Hematopoietic multipotent progenitor cell treated with erythropoietin and hydrocortisone succinate and interleukin-3 and kit ligand, for 17 days (in vitro differentiated cells): ENCODE results near the gene DUOX1.
"Not testable (repeated sequence)": the region's sequence is repeated elsewhere in the genome, so short reads cannot be mapped to it uniquely, and the experiment has no call there.

Experiments used
- DNase-seq: peaks from one replicate; pipeline ENCODE4 v3.0.0-alpha.2; 2015; ENCODE audit warnings: low spot score

The DUOX1 gene

DNA sequence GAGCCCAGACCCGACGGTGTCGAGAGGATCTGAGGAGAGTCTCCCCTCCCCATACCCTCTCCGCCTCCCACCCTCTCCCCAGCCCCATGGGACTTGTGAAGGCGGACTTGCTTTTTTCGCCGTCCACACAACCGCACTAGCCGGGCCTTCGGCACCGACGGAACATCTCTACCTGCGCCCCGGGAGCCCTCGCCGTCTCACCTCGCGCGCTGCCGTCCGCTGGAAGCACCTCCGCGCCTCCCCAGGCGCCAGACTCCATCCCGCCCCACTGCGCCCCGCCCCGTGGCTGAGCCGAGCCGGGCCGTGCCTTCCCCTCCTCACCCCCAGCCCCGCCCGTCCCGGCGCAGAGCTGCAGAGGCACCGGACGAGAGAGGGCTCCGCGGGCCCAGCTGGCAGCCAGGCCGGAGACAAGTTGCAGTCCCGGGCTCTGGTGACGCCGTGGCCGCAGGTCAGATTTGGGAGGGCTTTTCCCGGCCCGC lies at the start of gene DUOX1, which contains the start of gene DUOXA1:
TSS of gene DUOX1 (plus strand) at position 344 of the 479 bp plus-strand sequence. CDS start 1,973 bp downstream, outside the sequence.
TSS of gene DUOXA1 (minus strand) at position 229 of the 479 bp plus-strand sequence. CDS start 6,865 bp downstream, outside the sequence.
- no peak for DNase-seq

DNA sequence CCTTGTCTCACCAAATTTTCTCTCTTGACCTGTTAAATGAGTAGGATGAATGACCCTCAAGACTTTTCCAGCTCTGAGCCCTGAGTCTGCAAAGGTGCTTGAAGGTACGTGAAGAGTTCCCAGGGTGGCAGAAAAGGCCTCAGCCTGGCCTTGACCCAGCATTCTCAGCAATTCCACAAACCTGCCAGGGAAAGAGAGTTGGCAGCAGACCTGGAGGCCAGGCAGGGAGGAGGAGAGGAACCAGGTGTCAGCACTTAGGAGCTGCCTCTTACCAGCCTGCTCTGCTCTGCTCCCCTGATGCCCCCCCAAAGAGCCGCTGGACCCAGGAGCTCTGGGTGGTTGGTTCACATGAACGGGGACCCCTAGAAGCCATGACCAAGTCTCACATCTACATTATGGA lies 49.2 kb upstream of the DUOX1 start:
- DNase-seq, result not testable (repeated sequence)

DNA sequence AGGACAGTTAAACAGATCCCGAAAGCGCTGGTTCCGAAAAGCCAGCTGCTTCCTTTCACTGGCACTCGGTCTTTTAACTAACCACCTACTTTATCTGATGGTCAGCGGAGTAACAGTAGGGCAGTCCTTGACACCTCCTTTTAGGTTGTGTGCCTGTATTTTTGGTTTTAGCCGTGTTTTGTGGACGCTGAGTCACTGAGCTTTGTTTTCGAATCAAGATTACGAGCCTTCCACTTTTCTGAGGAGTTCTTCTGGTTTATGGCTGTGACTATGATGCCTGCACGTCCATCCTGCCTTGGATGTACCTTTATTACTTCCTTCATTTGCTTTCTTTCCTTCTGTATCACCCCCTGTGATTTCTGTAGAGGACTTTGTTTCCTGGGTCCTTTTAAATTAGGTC lies 47.4 kb upstream of the DUOX1 start:
- not testable (repeated sequence) for DNase-seq

DNA sequence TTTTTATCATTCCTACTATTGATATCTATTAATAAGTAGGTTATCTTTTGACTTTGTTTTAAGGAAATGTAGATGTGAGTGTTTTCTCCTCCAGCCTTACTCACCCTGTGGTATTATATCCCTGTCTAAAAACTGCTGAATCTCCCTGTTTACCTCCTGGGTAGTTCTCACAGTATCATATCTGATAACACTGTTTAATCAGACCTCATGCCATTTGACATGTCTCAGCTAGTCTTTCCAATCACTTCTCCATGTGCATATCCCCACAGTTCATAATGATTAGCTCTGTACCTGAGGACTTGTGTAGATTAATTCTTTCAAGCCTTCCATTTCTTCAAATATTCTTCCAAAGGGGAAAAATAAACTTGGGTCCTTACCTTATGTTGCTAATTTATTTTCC lies 46.6 kb upstream of the DUOX1 start:
- no peak for DNase-seq

DNA sequence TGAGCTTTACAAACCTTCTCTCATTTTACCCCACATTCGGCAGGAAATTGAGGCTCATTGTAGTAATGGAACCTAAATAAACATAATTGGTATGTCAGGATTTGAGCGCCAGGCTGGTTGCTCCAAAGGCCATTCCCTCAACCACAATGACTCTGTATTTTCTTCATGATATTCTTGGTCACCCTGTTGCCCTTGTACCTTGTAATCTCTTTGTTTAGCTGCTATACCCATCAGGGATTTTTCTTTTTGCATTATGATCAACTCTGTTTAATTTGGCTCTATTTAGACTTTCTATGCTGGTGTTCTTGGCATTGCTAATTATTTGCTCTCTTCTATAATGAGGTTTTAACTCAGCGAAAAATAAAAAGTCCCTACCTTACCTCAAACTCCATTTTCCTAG lies 45.6 kb upstream of the DUOX1 start:
- no peak for DNase-seq

DNA sequence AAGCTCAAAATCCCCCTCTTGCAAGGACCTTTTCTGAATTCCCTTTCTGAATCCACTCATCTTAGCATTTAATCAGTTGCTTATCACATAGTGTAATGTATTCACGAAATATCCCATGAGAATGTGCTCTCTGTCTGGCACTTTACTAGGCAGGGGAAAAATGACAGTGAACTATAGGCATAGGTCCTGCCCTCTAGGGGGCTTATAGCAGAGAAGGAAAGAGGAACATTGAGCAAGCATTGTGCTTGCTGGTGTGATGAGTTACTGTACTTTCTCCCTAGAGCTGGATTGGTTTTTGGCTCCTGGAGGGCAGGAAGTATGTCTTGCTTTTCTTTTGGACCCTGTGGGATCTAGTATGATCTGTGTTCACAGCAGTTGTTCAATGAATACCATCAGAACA lies 42.3 kb upstream of the DUOX1 start:
- no peak for DNase-seq

DNA sequence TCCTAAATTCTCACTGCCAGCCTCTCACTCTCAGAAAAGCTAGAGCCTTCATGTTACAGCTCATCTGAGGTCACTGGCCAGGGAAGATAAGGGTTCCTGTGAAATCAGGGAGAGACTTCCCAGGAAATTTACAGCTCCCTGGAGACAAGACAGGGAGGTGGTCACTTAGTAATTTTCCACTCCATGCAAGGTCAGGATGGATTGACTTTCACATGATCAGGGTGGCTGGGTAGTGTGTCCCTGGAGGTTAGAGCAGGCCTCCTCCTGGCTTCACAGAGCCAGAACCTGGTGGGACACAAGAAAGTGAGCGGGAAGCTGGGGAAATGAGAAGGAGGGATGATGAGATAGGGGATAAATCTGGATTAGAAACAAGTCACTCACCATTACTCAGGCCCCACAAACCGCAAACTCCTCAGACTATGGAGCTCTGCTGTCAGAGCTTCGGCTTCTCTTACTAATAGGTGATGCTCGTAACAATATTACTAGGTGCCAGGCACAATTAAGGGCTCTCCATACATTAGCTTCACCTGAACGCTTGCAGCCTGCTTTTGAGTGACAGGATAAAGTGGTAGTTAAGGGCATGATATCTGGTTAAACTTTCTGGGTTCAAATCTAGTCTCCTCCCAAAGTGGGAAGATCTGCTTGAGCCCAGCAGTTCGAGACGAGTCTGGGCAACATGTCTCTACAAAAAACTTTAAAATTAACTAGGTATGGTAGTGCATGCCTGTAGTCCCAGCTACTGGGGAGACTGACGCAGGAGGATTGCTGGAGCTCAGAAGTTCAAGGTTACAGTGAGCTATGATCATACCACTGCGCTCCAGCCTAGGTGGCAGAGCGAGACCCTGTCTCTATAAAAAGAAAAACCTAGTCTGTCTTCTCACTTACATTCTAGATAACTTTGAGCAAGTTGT lies 40.7 kb upstream of the DUOX1 start:
- no peak for DNase-seq

DNA sequence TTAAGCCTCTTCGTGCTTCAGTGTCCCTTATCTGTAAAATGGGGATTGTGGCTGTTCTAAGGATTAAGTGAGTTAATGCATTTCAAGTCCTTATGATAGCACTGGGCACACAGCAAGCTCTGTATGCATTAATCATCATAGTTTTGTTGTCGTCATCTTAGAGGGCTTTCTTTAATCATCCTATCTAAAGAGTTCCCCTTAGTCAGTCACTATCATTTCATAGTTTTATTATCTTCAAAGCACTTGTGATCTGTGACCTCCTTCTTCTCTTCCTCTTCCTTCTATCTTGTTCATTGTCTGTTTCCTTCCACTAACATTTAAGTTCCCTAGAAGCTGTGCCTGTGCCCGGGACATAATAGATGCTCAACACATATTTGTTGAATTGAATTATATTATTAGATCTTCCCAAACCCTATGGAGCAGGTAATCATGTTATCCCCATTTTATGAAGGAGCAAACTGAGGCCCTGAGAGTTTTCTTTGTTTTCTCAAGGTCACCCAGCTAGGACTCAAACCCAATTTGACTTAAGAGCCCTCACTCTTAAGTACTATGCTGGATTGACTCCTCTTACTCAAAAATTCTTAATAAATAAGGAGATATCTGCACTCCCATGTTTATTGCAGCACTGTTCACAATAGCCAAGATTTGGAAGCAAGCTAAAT lies 40.0 kb upstream of the DUOX1 start:
- DNase-seq, result no peak

DNA sequence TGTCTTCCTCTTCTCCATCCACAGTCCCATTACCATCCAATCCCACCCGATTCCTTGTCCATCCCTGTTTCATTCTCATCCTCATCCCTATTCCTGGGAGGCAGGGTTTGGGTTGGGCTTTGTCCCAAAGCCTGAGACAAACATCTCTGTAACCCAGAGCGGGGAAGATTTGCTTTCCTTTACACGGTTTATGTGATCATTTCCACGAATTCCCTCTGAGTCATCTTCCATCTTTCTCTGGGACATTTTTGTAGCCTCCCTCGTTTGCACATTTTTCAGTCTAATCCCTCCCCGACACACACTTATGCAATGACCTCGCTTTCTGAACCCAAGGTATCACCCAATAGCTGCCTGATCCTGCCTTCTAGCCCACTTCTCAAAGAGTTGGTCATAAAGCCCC lies 38.6 kb upstream of the DUOX1 start:
- DNase-seq, result no peak

DNA sequence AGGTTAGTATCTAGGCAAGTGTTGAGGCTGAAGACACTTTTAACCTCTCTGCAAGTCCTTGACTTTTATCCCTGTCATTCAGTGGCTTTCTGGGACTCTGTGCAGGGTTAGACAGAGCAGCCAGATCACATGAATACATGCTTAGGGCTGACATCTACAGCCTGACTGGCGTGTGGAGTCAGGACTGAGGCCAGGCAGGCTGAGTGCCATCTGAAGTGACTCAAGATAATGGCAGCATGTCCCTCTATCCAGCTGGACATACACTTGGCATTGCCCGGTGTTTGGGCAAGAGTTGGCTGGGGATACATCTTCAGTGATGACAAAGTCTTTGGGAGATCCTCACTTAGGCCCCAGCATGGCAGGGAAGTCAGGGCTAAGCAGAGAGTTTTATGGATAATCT lies 38.2 kb upstream of the DUOX1 start:
- no peak for DNase-seq

DNA sequence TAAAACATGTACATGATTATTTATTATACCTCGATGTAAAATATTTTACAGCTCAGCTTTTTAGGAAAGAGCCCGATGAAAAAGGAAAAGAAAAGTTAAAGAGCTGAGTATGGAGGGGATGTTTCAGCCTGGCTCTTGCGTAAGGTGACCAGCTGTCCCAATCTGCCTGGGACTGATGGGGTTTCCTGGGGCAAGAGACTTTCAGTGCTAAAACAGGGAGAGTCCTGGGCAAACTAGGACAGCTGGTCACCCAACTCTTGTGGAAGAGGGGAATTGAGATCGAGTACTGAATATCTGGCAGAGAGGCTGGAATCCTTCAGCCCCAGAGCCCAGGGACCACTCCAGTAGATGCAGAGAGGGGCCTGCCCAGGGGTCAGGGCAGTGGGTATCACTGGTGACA lies 36.8 kb upstream of the DUOX1 start:
- no peak for DNase-seq

DNA sequence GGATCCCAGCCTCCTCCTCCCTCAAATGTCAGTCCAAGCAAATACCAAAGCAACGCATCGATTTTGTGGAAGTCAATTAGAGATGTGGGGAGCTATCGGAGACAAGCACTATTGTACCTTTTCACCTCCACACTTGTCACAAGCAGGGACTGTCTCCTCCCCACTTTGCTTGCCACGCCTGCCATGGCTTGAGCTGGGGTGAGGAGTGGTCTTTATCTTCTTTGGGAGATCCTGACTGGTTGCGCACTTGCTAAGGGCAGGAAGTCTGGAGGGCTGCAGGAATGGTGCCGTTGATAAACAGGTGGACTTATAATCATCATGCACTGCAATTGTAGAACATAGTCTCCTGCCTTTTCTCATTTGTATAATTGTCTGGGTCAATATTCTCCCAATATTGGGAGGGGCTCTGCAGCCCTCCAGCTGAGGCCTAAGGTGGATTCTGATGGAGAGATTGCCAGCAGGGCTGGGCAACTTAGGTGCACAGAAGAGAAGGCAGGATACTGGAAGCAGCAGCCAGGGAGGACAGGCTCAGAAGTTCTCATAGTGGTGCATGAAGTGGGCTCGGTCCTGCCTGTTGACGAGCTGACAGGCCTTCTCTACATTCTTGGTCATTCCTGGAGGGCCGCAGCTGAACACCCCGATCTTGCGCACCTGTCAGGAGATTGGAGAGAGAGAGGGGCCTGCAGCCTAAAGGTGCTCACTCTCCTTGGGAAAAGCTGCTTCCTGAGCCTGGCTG lies 36.0 kb upstream of the DUOX1 start:
- DNase-seq, result no peak

DNA sequence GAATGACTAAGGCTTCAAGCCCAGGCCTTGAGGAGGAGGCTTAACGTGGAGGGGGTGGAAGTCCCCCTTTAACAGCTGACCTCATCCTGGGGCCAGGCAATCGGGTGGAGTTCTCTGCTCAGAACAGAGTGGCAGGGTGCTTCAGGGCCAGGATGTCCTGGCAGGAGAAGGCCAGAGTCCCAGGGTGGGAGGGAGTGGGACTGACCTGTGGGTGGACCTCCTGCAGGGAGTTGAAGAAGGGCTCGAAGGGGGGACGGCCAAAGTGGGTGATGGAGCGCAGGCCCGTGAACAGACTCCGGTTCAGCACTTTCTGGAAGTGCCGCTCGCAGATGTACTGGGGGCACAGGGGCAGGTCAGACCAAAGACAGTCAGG lies 35.5 kb upstream of the DUOX1 start:
- no peak for DNase-seq

DNA sequence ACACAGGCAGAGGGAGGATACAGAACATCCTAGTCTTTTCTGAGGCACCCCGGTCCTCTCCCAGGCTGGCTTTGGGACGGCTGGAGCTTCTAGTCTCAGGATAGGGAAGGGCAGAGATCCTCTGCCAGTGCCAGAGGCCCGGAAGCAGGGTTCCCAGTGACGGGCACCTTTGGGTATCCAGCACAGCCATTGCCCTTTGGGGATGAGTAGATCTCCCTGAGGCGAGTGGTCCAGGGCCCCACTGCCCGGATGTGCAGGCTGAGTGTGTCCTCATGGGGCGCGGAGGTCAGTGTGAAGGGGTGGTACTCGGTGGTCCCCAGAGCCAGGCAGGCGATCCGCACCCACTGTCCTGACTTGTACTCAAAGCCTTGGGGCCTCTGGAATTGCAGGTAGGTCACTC lies 34.1 kb upstream of the DUOX1 start:
- no peak for DNase-seq

DNA sequence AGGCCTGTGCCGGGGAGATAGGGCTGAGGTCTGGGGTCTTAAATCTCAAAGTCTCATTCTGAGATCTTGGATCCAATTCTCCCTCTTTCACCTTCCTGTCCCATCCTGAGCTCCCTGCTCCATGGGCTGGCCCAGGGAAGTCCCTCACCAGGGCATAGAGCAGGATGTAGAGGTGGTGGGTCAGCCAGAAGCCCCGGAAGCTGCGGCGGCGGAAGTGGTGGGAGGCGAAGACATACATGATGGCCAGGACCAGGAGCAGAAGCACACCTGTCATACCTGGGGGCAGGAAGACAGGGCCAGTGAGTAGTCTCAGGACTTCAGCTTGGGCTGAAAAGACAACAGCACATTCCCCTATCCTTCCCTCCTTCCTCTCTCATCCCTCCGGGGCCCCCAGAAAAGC lies 32.3 kb upstream of the DUOX1 start:
- DNase-seq, result no peak

DNA sequence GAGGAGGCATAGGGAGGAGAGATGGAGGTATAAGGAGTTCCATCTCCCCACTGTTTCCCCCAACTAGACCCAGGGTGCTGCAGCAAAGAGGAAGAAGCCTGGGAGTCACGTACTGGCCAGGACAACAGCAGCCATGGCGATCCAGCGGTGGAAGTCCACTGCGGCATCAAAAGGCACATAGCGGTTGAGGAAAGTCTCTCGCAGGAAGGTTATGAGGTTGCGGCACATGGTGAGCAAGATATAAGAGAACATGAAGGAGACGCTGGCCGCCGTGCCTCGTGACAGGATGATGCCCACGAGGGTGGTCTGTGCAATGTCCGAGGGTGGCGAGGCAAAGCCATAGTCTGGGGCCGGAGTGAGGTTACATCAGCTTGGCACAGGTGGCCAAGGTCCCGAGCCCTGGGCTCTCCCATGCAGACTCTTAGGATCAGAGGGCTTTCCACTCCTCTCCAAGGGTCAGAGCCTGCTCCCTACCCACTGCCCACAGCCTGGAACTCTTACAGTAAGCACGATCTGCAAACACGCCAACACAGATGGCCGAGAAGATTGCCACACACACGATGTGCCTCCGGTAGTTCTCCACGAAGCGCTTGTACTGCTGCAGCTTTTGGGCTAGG lies 30.1 kb upstream of the DUOX1 start:
- DNase-seq, result no peak

DNA sequence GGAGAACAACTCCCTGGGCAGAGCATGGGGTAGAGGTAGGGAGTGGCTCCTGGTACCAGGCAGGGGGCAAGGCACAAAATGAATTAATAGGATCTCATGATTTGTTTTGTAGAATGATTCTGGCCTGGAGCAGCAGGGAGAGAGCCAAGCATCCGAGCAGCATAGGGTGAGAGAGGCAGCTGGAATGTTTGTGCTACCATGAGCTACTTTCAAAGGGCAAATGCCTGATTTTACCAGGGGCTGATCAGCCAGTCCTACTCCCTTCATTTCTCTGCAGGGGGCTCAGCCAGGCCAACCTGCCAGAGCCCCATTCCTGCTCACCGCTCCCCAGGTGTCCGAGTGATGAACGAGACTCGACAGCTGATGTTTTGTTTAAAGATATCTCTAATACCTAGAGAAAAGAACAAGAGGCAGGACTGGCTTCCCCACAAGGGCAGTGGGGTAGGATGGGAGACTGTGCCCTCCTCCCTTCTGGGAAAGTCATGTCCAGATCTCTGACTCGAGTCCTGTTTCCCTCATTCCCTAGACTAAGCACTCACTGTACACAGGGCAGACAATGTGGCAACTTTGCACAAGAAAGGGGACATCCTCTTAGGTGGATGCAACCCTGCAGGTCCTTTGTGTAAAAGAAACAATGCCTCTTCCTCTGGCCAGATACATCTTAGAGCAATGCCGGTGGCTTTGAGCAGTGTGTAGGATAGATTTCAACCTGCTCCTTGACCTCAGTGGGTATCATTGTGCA lies 28.7 kb upstream of the DUOX1 start:
- no peak for DNase-seq

DNA sequence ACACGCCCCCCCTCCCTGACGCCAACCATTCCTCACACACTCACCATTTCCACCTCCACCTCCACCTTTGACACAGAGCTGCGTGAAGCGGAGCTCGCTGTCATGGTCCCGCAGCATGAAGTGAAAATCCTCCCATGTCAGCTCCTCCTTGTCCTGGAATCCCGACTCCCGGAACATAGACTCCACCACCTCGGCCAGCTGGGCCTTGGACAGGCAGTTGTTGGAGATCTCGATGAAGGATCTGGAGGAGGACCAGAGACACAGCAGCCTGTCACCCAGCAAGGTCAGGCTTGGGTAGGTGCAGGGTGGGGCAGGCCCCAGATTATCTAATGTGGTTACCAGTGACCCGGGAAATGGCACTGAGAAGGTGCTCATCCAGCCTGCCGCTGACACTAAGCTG lies 28.0 kb upstream of the DUOX1 start:
- no peak for DNase-seq

DNA sequence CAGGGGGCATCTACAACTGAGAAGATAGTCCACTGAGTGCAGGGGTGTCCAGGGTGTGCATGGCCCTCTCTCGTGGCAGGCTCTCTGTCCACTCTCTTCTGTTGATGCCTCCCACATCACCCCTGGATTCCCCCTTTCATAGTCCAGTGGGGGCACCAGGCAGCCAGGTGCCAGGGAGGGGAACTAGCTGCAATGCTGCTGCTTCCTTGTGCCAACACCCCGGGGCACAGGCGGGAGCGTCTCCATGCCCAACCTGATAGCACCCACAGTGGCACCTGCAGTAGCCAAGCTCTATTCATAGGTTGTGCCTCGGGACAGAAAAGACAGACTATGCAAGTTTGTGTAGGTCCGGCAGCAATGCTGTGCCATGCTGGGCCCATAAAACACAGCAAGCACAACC lies 27.6 kb upstream of the DUOX1 start:
- DNase-seq, result no peak

DNA sequence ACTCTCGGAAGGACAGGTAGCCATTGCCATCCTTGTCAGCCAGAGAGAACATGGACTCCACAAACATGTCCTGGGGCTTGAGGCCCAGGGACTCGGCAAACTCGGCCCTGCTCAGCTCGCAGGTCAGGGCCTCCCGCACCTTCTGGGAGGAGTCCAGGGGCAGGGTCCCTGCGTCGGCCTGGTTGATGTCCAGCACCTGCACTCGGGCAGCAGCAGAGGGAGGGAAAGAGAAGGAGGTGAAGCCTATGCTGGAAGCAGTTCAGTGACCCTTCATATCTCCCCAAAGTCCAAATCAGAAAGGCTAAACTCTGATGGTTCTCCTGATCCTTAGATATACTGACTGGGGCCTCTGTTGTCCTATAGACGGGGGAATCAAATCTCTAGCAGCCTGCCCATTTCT lies 25.6 kb upstream of the DUOX1 start:
- not testable (repeated sequence) for DNase-seq

DNA sequence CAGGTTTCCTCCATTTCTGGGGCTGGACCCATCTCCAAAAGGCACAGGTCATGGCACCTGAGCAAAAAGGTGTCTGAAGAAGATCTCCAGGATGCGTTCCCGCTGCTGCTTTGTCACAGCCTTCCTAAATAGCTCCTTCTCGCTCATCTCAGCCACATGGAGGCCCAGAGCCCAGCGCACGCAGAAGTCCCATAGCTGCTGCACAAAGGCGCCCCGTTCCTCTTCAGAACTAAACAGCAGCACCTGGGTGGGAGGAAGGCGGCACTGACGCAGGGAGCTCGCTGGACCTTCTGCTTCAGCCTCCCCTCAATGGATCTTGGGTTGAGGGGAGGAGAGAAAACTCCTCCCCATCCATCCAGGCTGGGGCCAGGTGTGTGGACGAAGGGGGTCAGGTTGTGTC lies 24.2 kb upstream of the DUOX1 start:
- no peak for DNase-seq
